Chondrocyte (in vitro differentiated cells): ENCODE data around the gene SLBP. TPM values are rescaled to one million over a fixed set of nuclear protein-coding genes. Genes with fewer than 3 reads are reported as not detected.

Source experiments
- DNase-seq: peaks from one replicate; pipeline ENCODE4 v3.0.0; 2021; ENCODE audit warnings: mixed read lengths, low spot score
- H3K27ac Mint-ChIP-seq: one replicate; pipeline ENCODE4 v1.8.0; 2021; ENCODE audit warnings: mild to moderate bottlenecking, moderate library complexity, mixed read lengths; ENCODE audit not compliant: unreplicated experiment
- H3K27me3 Mint-ChIP-seq: 2 replicates; pipeline ENCODE4 v1.8.0; 2021; ENCODE audit warnings: low read depth, mixed read lengths
- H3K36me3 Mint-ChIP-seq: 2 replicates; pipeline ENCODE4 v1.8.0; 2021; ENCODE audit warnings: low read depth, mixed read lengths
- H3K4me1 Mint-ChIP-seq: 2 replicates; pipeline ENCODE4 v1.8.0; 2021; ENCODE audit warnings: low read depth, mild to moderate bottlenecking, mixed read lengths
- H3K4me3 Mint-ChIP-seq: one replicate; pipeline ENCODE4 v1.8.0; 2021; ENCODE audit warnings: mild to moderate bottlenecking, moderate library complexity, mixed read lengths; ENCODE audit not compliant: unreplicated experiment
- H3K9me3 Mint-ChIP-seq: 2 replicates; pipeline ENCODE4 v1.8.0; 2021; ENCODE audit warnings: low read depth, mixed read lengths
- long read RNA-seq: library from polyadenylated mRNA; stranded (forward); transcript quantifications from one replicate; pipeline ENCODE4 v2.0.0, GENCODE V29; 2021
- total RNA-seq: library from RNA; stranded (reverse); gene quantifications from 3 replicates; pipeline ENCODE4 v1.2.1, GENCODE V29; 2021
- TF ChIP-seq, protein P1 (sequence below): fragments of 200-600 bp; sonication (generic); IDR thresholded peaks from 2 replicates; pipeline ENCODE4 v1.5.0; 2021; ENCODE audit warnings: antibody characterized with exemption, mild to moderate bottlenecking, moderate library complexity

SLBP gene
- total RNA-seq, result 47.0 to 48.7 TPM (median 47.5 TPM) in 3 replicates
- long read RNA-seq, transcript SLBP-205 (7 exons, 987 nt), result minor isoform, 7 of 100 reads
- long read RNA-seq, transcript SLBP-206 (8 exons, 1,977 nt), result major isoform, 76 of 100 reads
- long read RNA-seq, partial matches to known transcripts, result 4 of 100 reads
- long read RNA-seq, other reads (novel, unspliced or antisense), result 10 of 100 reads

DNA sequence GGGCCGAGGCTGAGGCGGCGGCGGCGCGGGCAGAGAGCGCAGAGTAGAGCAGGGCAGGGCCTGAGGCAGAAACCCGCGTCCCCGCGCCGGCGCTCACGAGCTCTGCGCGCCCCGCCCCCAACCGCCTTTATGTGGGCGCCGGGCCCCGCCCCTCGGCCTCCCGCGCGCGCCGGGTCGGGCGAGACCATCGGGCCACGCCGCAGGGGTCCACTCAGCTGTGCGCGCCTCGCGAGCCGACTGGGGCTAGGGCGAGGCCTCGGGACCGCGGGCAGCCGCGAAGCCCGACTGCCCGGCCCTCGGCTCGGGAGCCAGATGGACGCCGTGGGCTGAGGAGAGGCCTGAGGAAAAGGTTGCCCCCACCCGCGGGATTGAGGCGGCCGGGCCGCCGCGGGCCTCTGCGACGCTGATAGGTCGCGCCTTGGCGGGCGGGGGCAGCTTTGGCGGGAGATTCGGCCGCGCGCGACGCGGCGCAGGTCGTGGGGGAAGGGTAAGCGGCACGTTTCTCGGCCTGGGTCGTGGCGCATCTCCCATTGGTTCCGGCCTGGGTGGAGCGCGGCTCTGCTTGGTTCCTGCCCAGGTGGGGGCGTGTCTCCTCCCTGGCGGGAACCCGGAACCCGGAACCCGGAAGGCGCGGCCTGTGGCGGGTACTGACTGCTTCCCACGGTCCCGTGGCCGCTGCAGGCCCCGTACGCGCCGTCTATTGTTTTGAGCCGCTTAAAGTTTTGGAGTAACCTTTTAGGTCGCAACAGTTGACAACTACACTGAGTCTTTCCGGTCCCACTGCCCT lies at the start of gene SLBP:
TSS of gene SLBP (minus strand) at position 104 of the 787 bp plus-strand sequence. CDS start 131 bp downstream, outside the sequence.
- no peaks in the 10 kb centered on the region for H3K9me3 Mint-ChIP-seq
- H3K27ac Mint-ChIP-seq, result peak within 1 kb of the TSS; percentile 98
- H3K4me3 Mint-ChIP-seq, result peak within 1 kb of the TSS; percentile 91
- H3K4me1 Mint-ChIP-seq, result peaks cover 43% of the 10 kb centered on the region
- no peaks in the 10 kb centered on the region for H3K27me3 Mint-ChIP-seq
- TF ChIP-seq, protein P1, sequence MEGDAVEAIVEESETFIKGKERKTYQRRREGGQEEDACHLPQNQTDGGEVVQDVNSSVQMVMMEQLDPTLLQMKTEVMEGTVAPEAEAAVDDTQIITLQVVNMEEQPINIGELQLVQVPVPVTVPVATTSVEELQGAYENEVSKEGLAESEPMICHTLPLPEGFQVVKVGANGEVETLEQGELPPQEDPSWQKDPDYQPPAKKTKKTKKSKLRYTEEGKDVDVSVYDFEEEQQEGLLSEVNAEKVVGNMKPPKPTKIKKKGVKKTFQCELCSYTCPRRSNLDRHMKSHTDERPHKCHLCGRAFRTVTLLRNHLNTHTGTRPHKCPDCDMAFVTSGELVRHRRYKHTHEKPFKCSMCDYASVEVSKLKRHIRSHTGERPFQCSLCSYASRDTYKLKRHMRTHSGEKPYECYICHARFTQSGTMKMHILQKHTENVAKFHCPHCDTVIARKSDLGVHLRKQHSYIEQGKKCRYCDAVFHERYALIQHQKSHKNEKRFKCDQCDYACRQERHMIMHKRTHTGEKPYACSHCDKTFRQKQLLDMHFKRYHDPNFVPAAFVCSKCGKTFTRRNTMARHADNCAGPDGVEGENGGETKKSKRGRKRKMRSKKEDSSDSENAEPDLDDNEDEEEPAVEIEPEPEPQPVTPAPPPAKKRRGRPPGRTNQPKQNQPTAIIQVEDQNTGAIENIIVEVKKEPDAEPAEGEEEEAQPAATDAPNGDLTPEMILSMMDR, result no peak
- H3K36me3 Mint-ChIP-seq, result peaks cover 5% of the 10 kb centered on the region
- peak; percentile 97 for DNase-seq

DNA sequence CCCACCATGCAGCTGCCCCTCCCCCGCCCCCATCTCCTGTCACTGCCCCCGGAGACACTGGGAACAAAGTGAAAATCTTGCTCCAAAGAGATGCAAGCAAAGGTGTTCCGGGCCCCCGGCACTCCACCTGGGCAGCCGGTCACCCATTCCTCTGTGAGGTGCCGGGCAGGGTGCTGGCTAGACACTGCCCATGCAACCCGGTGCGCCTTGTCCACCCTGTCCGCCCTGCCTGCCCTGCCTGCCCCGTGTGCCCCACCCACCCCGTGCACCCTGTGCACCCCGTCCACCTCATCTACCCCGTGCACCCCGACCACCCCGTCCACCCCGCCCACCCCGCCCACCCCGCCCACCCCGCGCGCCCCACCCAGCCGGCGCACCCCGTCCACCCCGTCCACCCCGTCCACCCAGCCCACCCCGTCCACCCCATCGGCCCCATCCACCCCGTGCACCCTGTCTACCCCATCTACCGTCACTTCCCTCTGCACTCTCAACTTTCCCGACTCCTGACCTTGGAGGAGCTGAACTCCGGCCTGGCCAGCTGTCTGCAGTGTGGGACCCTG lies 49.1 kb upstream of the SLBP start:
- Mint-ChIP-seq H3K9me3 (no peaks in the 10 kb centered on the region), H3K27me3 (no peaks in the 10 kb centered on the region), H3K4me1 (no peaks in the 10 kb centered on the region), H3K4me3 (no peak overlapping the region), H3K27ac (no peak overlapping the region), H3K36me3 (no peaks in the 10 kb centered on the region)
- DNase-seq, result no peak
- TF ChIP-seq, protein P1, result no peak

DNA sequence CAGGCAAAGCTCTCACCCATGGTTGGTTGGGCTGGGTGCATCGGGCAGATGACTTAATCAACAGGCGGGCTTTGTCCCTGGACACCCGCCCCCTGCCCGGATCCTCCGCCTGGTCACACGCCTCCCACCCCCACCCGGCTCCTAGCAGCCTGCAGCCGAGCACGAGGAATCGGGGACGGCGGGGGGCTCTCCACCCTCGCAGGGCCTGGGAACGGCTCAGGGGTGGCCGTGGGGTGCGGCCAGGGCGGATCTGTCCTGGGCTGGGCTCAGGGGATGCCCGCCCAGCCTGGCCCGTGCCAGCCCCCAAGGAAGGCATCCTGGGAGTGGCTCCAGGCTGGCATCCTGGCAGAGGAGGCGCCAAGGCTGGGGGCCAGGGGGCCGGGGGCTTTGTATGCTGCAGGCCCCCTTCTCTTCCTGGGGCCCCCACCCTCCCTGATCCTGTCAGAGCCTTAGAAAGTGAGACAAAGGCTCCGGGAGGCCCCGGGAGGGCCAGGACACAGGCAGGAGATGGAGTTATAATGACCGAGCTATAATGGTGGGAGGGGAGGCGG lies 48.5 kb upstream of the SLBP start:
- H3K9me3 Mint-ChIP-seq, result no peaks in the 10 kb centered on the region
- H3K36me3 Mint-ChIP-seq, result no peaks in the 10 kb centered on the region
- no peaks in the 10 kb centered on the region for H3K27me3 Mint-ChIP-seq
- TF ChIP-seq, protein P1, result no peak
- no peak for DNase-seq
- H3K4me1 Mint-ChIP-seq, result no peaks in the 10 kb centered on the region
- no peak overlapping the region for H3K4me3 Mint-ChIP-seq
- no peak overlapping the region for H3K27ac Mint-ChIP-seq

DNA sequence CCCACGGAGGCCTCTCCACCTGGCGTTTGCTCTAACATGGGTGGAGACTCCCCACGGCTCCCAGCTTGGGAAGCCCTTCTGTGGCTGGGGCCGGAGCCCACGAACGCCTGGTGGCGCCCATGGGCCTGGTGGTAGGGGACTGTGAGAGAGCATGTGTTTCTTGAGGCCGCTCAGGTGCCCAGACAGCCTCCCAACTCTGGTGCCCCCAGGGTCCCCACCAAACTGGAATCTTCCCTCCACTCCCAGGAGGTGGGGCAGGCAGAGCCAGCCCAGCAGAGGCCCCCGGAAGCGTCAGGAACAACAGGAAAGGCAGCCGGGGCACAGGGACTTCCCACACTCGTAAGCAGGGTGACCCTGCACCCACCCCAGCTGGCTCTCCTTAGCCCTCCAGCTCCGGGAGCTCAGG lies 47.7 kb upstream of the SLBP start:
- Mint-ChIP-seq H3K27me3 (no peaks in the 10 kb centered on the region), H3K4me1 (no peaks in the 10 kb centered on the region), H3K9me3 (no peaks in the 10 kb centered on the region), H3K4me3 (no peak overlapping the region), H3K27ac (no peak overlapping the region), H3K36me3 (no peaks in the 10 kb centered on the region)
- TF ChIP-seq, protein P1, result no peak
- DNase-seq, result no peak

DNA sequence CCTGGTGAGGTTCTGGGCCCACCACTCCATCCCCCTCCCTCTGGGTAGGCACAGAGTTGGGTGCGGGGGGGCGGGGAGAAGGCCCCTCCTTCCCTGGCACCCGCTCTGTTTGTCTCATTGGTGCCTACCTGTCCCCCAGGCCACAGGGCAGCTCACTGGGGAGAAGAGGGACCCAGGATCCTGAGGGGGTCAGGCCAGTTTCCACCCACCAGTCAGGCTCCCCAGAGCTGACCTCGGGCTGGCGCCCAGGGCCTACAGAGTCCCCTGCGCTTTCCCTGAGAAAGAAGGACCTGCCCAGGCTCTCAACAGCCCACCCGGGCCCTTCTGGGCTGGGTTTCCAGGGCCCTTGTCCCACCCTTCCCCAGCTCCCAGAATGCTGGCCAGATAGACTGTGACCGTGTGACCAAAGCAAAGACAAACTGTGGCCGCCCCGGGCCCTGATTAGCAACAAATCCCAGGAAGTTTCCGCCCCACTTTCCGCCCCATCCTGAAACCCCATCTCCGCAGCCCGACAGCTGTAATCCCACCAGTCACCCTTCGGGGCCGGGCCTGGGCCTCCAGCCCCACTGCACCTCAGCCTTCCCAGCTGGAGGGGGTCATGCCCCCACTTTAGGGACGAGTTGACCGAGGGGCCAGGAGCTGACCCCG lies 47.2 kb upstream of the SLBP start:
- no peak for DNase-seq
- H3K4me3 Mint-ChIP-seq, result no peak overlapping the region
- no peaks in the 10 kb centered on the region for H3K4me1 Mint-ChIP-seq
- no peaks in the 10 kb centered on the region for H3K27me3 Mint-ChIP-seq
- no peak overlapping the region for H3K27ac Mint-ChIP-seq
- no peaks in the 10 kb centered on the region for H3K9me3 Mint-ChIP-seq
- no peaks in the 10 kb centered on the region for H3K36me3 Mint-ChIP-seq
- TF ChIP-seq, protein P1, result no peak
